Duodenal mucosa (tissue), 2 donors: ENCODE data around the gene MRPL43.
A peak's percentile ranks its signal among the peaks of the same experiment; 100 is the strongest.
"Not testable (repeated sequence)": the region's sequence is repeated elsewhere in the genome, so short reads cannot be mapped to it uniquely, and the experiment has no call there.

Source experiments
- H3K27ac ChIP-seq: one replicate; pipeline ENCODE4 v1.7.0; 2013; ENCODE audit warnings: low read depth, low read length
- H3K27me3 ChIP-seq, 2 donors: one replicate each; pipeline ENCODE4 v1.7.0; 2013; ENCODE audit warnings: low read length in 2 of 2, control low read depth in 1 of 2; ENCODE audit not compliant: insufficient read depth in 2 of 2, control insufficient read depth in 1 of 2
- H3K36me3 ChIP-seq, 2 donors: one replicate each; pipeline ENCODE4 v1.7.0; 2013; ENCODE audit warnings: low read length in 2 of 2, control low read depth in 1 of 2; ENCODE audit not compliant: insufficient read depth in 2 of 2, control insufficient read depth in 1 of 2
- H3K4me1 ChIP-seq, 2 donors: one replicate each; pipeline ENCODE4 v1.7.0; 2013; ENCODE audit warnings: low read length in 2 of 2, control low read depth in 1 of 2; ENCODE audit not compliant: insufficient read depth in 2 of 2, control insufficient read depth in 1 of 2
- H3K4me3 ChIP-seq, 2 donors: one replicate each; pipeline ENCODE4 v1.7.0; 2013; ENCODE audit warnings: low read length in 2 of 2, low read depth in 1 of 2
- H3K9ac ChIP-seq, 2 donors: one replicate each; pipeline ENCODE4 v1.7.0; 2013; ENCODE audit warnings: low read length in 2 of 2, low read depth in 1 of 2
- H3K9me3 ChIP-seq, 2 donors: one replicate each; pipeline ENCODE4 v1.7.0; 2013; ENCODE audit warnings: low read length in 2 of 2, control low read depth in 1 of 2; ENCODE audit not compliant: control insufficient read depth in 1 of 2

The MRPL43 gene

GRCh38 chr10:100986952-100987684 lies at the start of gene MRPL43, which contains the start of gene TWNK:
Gene MRPL43 (minus strand): TSS chr10:100987497. CDS start chr10:100987443, 54 bp downstream.
Gene TWNK (plus strand): TSS chr10:100987543. CDS start chr10:100988211, 668 bp downstream.
- peak within 1 kb of the TSS; percentile 79 to 85 for H3K9ac ChIP-seq
- H3K36me3 ChIP-seq = peaks cover 13 to 38% of the 10 kb centered on the region in 2 donors
- peak within 1 kb of the TSS; percentile 92 to 94 for H3K4me3 ChIP-seq
- H3K27ac ChIP-seq = peak within 1 kb of the TSS; percentile 53
- peaks cover 28 to 31% of the 10 kb centered on the region in 2 donors for H3K4me1 ChIP-seq
- H3K9me3 ChIP-seq = no peaks in the 10 kb centered on the region
- H3K27me3 ChIP-seq = no peaks in the 10 kb centered on the region

- H3K36me3 ChIP-seq = peaks cover 47 to 56% of the 10 kb centered on the region in 2 donors
- H3K27me3 ChIP-seq = no peaks in the 10 kb centered on the region
- peaks cover 42 to 48% of the 10 kb centered on the region in 2 donors for H3K4me1 ChIP-seq
- H3K27ac ChIP-seq = no peak overlapping the region
- H3K9ac ChIP-seq = peak overlapping the region in 1 of 2 donors; percentile 12
- no peak overlapping the region for H3K4me3 ChIP-seq
- H3K9me3 ChIP-seq = no peaks in the 10 kb centered on the region
These were observed 49.4 kb upstream of the MRPL43 start for GRCh38 chr10:101036726-101037125.

- no peaks in the 10 kb centered on the region for H3K27me3 ChIP-seq
- H3K9ac ChIP-seq = peak overlapping the region in 1 of 2 donors; percentile 12
- peaks cover 39 to 49% of the 10 kb centered on the region in 2 donors for H3K4me1 ChIP-seq
- H3K36me3 ChIP-seq = peaks cover 47 to 56% of the 10 kb centered on the region in 2 donors
- no peaks in the 10 kb centered on the region for H3K9me3 ChIP-seq
- H3K4me3 ChIP-seq = no peak overlapping the region
- H3K27ac ChIP-seq = no peak overlapping the region
These were observed 48.8 kb upstream of the MRPL43 start for GRCh38 chr10:101035916-101036702.

GRCh38 chr10:101035314-101035713 lies 48.0 kb upstream of the MRPL43 start:
- Histone ChIP-seq H3K4me1 (peaks cover 35 to 49% of the 10 kb centered on the region in 2 donors), H3K36me3 (peaks cover 47 to 56% of the 10 kb centered on the region in 2 donors), H3K27me3 (no peaks in the 10 kb centered on the region), H3K27ac (no peak overlapping the region), H3K9me3 (no peaks in the 10 kb centered on the region), H3K4me3 (no peak overlapping the region), H3K9ac (no peak overlapping the region)

- H3K4me3 ChIP-seq = peak overlapping the region; percentile 9 to 13
- H3K27ac ChIP-seq = not testable (repeated sequence)
These were observed 47.1 kb upstream of the MRPL43 start for GRCh38 chr10:101034404-101034803.

GRCh38 chr10:101033276-101033675 lies 46.0 kb upstream of the MRPL43 start:
- Histone ChIP-seq H3K36me3 (peaks cover 34 to 38% of the 10 kb centered on the region in 2 donors), H3K27me3 (peaks cover 0 to 2% of the 10 kb centered on the region in 2 donors), H3K4me3 (peak overlapping the region; percentile 69 to 84), H3K4me1 (peaks cover 35 to 58% of the 10 kb centered on the region in 2 donors), H3K9ac (peak overlapping the region; percentile 58 to 81), H3K9me3 (no peaks in the 10 kb centered on the region), H3K27ac (peak overlapping the region; percentile 97)

More at GRCh38 chr10:101034404-101034803, 47.1 kb upstream of the MRPL43 start:
- not testable (repeated sequence) for H3K9ac ChIP-seq, H3K27me3 ChIP-seq, H3K9me3 ChIP-seq
- H3K4me1 ChIP-seq = peaks cover 35 to 50% of the 10 kb centered on the region in 2 donors
- peaks cover 43 to 49% of the 10 kb centered on the region in 2 donors for H3K36me3 ChIP-seq

GRCh38 chr10:101032637-101033224 lies 45.4 kb upstream of the MRPL43 start:
- Histone ChIP-seq H3K27me3 (peaks cover 0 to 2% of the 10 kb centered on the region in 2 donors), H3K9me3 (no peaks in the 10 kb centered on the region), H3K4me1 (peaks cover 35 to 58% of the 10 kb centered on the region in 2 donors), H3K27ac (peak overlapping the region; percentile 97), H3K9ac (peak overlapping the region; percentile 58 to 81), H3K4me3 (peak overlapping the region; percentile 69 to 84), H3K36me3 (peaks cover 28 to 32% of the 10 kb centered on the region in 2 donors)

GRCh38 chr10:101031796-101032636 lies 44.7 kb upstream of the MRPL43 start:
- peaks cover 22 to 25% of the 10 kb centered on the region in 2 donors for H3K36me3 ChIP-seq
- peaks cover 35 to 52% of the 10 kb centered on the region in 2 donors for H3K4me1 ChIP-seq
- peak overlapping the region; percentile 97 for H3K27ac ChIP-seq
- H3K4me3 ChIP-seq = peak overlapping the region; percentile 69 to 84
- H3K9ac ChIP-seq = peak overlapping the region; percentile 58 to 81
- H3K27me3 ChIP-seq = peaks cover 0 to 2% of the 10 kb centered on the region in 2 donors
- no peaks in the 10 kb centered on the region for H3K9me3 ChIP-seq

- H3K9ac ChIP-seq = peak within 1 kb of the TSS; percentile 58 to 81
- peaks cover 27 to 46% of the 10 kb centered on the region in 2 donors for H3K4me1 ChIP-seq
- H3K27ac ChIP-seq = peak within 1 kb of the TSS; percentile 97
- peak within 1 kb of the TSS; percentile 69 to 84 for H3K4me3 ChIP-seq
- peaks cover 0 to 2% of the 10 kb centered on the region in 2 donors for H3K27me3 ChIP-seq
- H3K9me3 ChIP-seq = no peaks in the 10 kb centered on the region
- peaks cover 14 to 18% of the 10 kb centered on the region in 2 donors for H3K36me3 ChIP-seq
These were observed 44.0 kb upstream of the MRPL43 start, which contains the start of the genes PDZD7 and SFXN3 for GRCh38 chr10:101031128-101031795. Gene PDZD7 (minus strand): TSS chr10:101031129. CDS start chr10:101030219, 910 bp downstream. Gene SFXN3 (plus strand): TSS chr10:101031234. CDS start chr10:101034695, 3,461 bp downstream.
